Left lung (tissue), 10 donors: ENCODE results near the gene FAM240B. TPM values are rescaled to one million over a fixed set of nuclear protein-coding genes. Genes with fewer than 3 reads are reported as not detected.

ENCODE experiments used
- ATAC-seq: fragments of 200-7000 bp; cut with Tn5 transposase; one replicate; pipeline ENCODE4 v1.9.1; 2020; ENCODE audit warnings: moderate library complexity
- DNase-seq, 4 donors: peaks; one replicate each; pipeline ENCODE4 v3.0.0-alpha.2; 2013 to 2020
- H3K27ac ChIP-seq, 2 donors: fragments of 200-600 bp; sonication (generic) in 1 of 2; one replicate each; pipeline versions ENCODE4 v1.5.0 to v1.8.0; 2020 to 2021
- H3K27me3 ChIP-seq, 2 donors: fragments of 200-600 bp; sonication (generic) in 1 of 2; one replicate each; pipeline versions ENCODE4 v1.5.0 to v1.8.0; 2020 to 2021
- H3K36me3 ChIP-seq, 2 donors: fragments of 200-600 bp; sonication (generic) in 1 of 2; one replicate each; pipeline versions ENCODE4 v1.5.0 to v1.8.0; 2020 to 2021
- H3K4me1 ChIP-seq, 2 donors: fragments of 200-600 bp; one replicate each; pipeline ENCODE4 v1.8.0; 2021
- H3K4me3 ChIP-seq, 2 donors: fragments of 200-600 bp; sonication (generic) in 1 of 2; one replicate each; pipeline versions ENCODE4 v1.5.0 to v1.8.0; 2020 to 2021; ENCODE audit warnings: mild to moderate bottlenecking in 1 of 2
- H3K9me3 ChIP-seq, 2 donors: fragments of 200-600 bp; sonication (generic) in 1 of 2; one replicate each; pipeline versions ENCODE4 v1.5.0 to v1.8.0; 2020 to 2021
- intact Hi-C, 2 donors: fragments of 100-400 bp; cut with DNase I; formaldehyde crosslinking; loops; one replicate each; pipeline versions ENCODE4 v1.11.2 to v1.14.2; 2022
- polyA plus RNA-seq, 6 donors: library from polyadenylated mRNA; unstranded; fragments of 120-200 nt; gene quantifications; one replicate each; pipeline ENCODE4 v1.2.1, GENCODE V29; 2013; ENCODE audit not compliant: insufficient read length in 6 of 6
- total RNA-seq, 2 donors: library from RNA; stranded (reverse); fragmentation: NEBNext Ultra II Directional; extraction: Animal tissue kit (Norgen Biotek cat#: 25700); gene quantifications; one replicate each; pipeline ENCODE4 v1.2.1, GENCODE V29; 2021
- TF ChIP-seq, protein P1 (sequence below), 2 donors: fragments of 200-600 bp; sonication (generic) in 1 of 2; IDR thresholded peaks; one replicate each; pipeline versions ENCODE4 v1.5.0 to v1.8.0; 2021; ENCODE audit warnings: antibody characterized with exemption in 2 of 2
- donor health status: DM: no; HTN: yes; CAD: no.
- donor health status: DM: no; HTN: no; CAD: no.

FAM240B gene
- total and polyA plus RNA-seq, 8 donors: 0.17 to 0.24 TPM; not detected in 6

DNA sequence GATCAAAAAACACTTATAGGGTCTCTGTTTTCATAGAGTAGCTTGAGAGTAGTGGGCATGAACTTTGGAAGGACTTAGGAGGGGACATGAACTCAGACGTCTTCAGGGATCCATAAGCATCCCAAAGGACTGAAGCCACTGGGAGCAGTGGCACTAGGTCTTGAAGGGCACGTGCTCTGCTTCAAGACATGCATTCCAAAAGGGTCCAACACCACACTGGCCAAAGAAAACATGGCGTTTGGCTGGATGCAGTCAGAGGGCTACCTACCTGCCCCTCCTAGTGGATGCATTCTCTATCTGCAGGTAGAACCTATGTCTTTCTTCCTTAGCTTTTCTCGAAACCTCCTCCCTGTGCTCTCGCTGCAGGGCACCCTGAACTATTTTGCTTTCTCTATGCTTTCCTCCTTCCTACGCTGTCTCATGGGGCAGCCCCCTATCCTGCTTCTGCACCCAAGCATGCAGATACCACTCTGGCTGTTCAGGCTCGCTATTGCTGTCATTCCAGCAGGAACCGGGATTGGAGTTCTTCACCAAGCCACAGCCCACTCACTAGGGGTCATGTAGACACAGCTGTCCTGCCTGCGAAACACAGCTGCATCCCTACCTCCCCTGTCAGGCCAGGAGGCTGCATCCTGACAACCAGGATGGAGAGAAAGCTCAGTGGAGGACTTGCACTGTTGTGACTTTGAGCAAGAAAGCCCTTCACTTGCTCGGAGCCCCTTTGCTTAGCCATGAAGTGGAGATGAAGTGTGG is 11.9 kb downstream of the FAM240B start:
- H3K9me3 ChIP-seq: no peaks in the 10 kb centered on the region
- no peak overlapping the region for H3K27ac ChIP-seq
- TF ChIP-seq, protein P1, sequence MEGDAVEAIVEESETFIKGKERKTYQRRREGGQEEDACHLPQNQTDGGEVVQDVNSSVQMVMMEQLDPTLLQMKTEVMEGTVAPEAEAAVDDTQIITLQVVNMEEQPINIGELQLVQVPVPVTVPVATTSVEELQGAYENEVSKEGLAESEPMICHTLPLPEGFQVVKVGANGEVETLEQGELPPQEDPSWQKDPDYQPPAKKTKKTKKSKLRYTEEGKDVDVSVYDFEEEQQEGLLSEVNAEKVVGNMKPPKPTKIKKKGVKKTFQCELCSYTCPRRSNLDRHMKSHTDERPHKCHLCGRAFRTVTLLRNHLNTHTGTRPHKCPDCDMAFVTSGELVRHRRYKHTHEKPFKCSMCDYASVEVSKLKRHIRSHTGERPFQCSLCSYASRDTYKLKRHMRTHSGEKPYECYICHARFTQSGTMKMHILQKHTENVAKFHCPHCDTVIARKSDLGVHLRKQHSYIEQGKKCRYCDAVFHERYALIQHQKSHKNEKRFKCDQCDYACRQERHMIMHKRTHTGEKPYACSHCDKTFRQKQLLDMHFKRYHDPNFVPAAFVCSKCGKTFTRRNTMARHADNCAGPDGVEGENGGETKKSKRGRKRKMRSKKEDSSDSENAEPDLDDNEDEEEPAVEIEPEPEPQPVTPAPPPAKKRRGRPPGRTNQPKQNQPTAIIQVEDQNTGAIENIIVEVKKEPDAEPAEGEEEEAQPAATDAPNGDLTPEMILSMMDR (IDR thresholded peaks at IDR 0.05): no peak
- DNase-seq (no peak), ATAC-seq (peak; percentile 29)
- no peaks in the 10 kb centered on the region for H3K36me3 ChIP-seq
- peaks cover 0 to 35% of the 10 kb centered on the region in 2 donors for H3K27me3 ChIP-seq
- no peaks in the 10 kb centered on the region for H3K4me1 ChIP-seq
- intact Hi-C loops: no loop called here
- no peak overlapping the region for H3K4me3 ChIP-seq

DNA sequence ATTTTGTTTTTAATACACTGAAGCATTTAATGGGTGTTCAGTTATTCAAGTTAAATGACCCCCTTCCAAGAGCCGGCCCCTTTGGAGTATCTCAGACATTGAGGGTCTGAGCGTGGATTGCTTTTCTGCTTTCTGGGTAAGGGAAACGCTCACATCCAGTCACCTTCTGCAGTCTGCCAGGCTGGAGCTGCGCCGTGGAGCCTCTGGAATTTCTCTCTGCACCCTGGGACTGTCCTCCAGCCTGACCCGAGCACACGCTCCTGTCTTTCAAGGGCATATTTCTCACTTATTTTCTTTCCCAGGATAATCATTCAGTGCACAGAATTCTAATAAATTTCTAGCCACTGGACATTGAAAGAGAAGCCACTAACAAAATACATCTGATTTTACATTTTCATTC is 13.4 kb downstream of the FAM240B start:
- TF ChIP-seq, protein P1 (IDR thresholded peaks at IDR 0.05): no peak
- H3K4me3 ChIP-seq: no peak overlapping the region
- no peak for ATAC-seq

DNA sequence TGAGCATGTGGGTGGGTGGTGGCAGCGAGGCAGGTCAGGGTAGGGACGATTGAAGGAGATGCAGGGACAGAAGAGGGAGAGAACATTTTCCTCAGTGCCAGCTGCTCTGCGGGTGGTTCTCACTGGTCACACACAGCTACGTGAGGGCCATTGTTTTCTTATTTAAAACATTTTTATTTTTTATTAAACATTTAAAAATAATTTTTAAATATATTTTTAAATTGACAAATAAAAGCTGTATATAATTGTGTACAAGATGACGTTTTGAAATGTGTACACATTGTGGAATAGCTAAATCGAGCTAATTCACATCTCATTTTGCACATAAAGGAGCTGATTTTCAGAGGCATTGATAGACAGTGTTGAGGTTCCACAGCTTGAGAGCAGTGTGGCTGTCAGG is 14.0 kb downstream of the FAM240B start:
- no peak for DNase-seq

More for the DNA sequence above, 13.4 kb downstream of the FAM240B start:
- intact Hi-C loops: no loop called here
- peaks cover 0 to 37% of the 10 kb centered on the region in 2 donors for H3K27me3 ChIP-seq
- no peaks in the 10 kb centered on the region for H3K4me1 ChIP-seq
- no peak overlapping the region for H3K27ac ChIP-seq
- H3K36me3 ChIP-seq: no peaks in the 10 kb centered on the region
- DNase-seq: no peak
- no peaks in the 10 kb centered on the region for H3K9me3 ChIP-seq

DNA sequence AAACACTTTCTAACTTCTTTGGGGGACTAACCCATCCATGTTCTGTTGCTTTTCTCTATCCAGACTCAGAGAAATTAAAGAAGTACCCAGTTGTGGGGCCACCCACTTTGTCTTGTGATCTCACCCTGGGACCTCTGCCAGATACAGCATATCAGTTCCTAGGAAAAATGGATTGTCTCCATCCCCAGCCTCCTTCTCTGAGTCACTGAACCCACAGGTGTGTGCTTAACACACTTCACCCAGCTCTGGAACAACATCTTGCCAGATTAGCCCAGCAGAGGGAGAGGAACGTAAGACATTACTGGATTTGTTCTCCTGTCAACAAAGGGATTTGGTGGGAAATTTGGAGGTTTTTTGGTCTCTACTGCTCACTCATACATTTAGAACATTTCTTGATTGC is 19.2 kb downstream of the FAM240B start:
- Histone ChIP-seq H3K36me3 (no peaks in the 10 kb centered on the region), H3K4me3 (no peak overlapping the region), H3K27ac (no peak overlapping the region), H3K9me3 (no peaks in the 10 kb centered on the region), H3K4me1 (no peaks in the 10 kb centered on the region), H3K27me3 (peaks cover 0 to 21% of the 10 kb centered on the region in 2 donors)
- ATAC-seq: peak; percentile 58
- TF ChIP-seq, protein P1 (IDR thresholded peaks at IDR 0.05): no peak
- no peak for DNase-seq
- intact Hi-C loops: no loop called here

More for the DNA sequence above, 14.0 kb downstream of the FAM240B start:
- ATAC-seq: no peak
- intact Hi-C loops: no loop called here
- Histone ChIP-seq H3K9me3 (no peaks in the 10 kb centered on the region), H3K27me3 (peaks cover 0 to 41% of the 10 kb centered on the region in 2 donors), H3K4me3 (no peak overlapping the region), H3K4me1 (no peaks in the 10 kb centered on the region), H3K36me3 (no peaks in the 10 kb centered on the region), H3K27ac (no peak overlapping the region)
- TF ChIP-seq, protein P1 (IDR thresholded peaks at IDR 0.05): no peak

DNA sequence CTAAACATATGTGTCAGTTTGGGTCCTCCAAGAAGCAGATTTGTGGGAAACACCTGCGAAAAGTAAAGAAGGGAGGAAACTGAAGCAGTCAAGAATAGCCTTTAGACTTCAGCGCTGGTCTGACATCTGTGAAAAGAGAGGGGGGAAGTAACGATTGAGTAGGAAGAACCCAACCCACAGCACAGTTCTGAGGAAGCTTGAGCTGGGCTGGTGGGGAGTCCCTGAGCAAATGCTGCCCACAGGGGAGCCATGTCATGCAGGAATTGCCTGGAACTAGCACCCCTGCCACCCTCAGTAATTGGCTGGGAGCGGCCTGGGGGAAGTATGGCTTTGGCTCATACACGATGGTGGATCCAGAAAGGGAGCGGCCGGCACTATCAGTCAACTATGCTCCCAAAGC is 20.6 kb downstream of the FAM240B start:
- intact Hi-C loops: no loop called here
- TF ChIP-seq, protein P1 (IDR thresholded peaks at IDR 0.05): no peak
- DNase-seq (no peak), ATAC-seq (no peak)
- H3K4me1 ChIP-seq: no peaks in the 10 kb centered on the region
- no peak overlapping the region for H3K4me3 ChIP-seq
- no peak overlapping the region for H3K27ac ChIP-seq
- H3K27me3 ChIP-seq: peaks cover 0 to 11% of the 10 kb centered on the region in 2 donors
- H3K36me3 ChIP-seq: no peaks in the 10 kb centered on the region
- H3K9me3 ChIP-seq: no peaks in the 10 kb centered on the region
